GM12801 (cell line): ENCODE measurements around the gene SLC6A16.

Experiments used
- CTCF ChIP-seq: IDR thresholded peaks from one replicate; pipeline ENCODE4 v1.5.1; 2011; ENCODE audit warnings: control low read depth; ENCODE audit not compliant: insufficient read length; ENCODE audit errors: extremely low read depth

SLC6A16 gene

GRCh38 chr19:49336482-49337266 is 11.7 kb upstream of the SLC6A16 start:
- TF ChIP-seq CTCF = no peak

- no peak for TF ChIP-seq CTCF
Observed at GRCh38 chr19:49335784-49336481, 10.9 kb upstream of the SLC6A16 start.

GRCh38 chr19:49335071-49335783 is 10.2 kb upstream of the SLC6A16 start, which contains the start of gene CD37:
Gene CD37, plus strand, starts transcription at chr19:49335406. Its CDS starts 135 bp downstream, at chr19:49335541.
- no peak for TF ChIP-seq CTCF

GRCh38 chr19:49333811-49334288 is 8.9 kb upstream of the SLC6A16 start:
- TF ChIP-seq CTCF = no peak

GRCh38 chr19:49333418-49333805 is 8.4 kb upstream of the SLC6A16 start:
- no peak for TF ChIP-seq CTCF

GRCh38 chr19:49331616-49332055 is 6.6 kb upstream of the SLC6A16 start:
- TF ChIP-seq CTCF = no peak

- TF ChIP-seq CTCF = no peak
Observed at GRCh38 chr19:49328741-49329140, 3.8 kb upstream of the SLC6A16 start.
